H1 (cell line): ENCODE measurements around the gene OR12D2. TPM values are rescaled to one million over a fixed set of nuclear protein-coding genes. Genes with fewer than 3 reads are reported as not detected.

ENCODE experiments used
- CTCF ChIA-PET: fragments of 300-600 bp; sonication (Branson Sonifier 250); formaldehyde crosslinking; loops from one replicate; lab custom pipeline; 2021; ENCODE audit not compliant: partially characterized antibody; lab: Charles Lee
- POLR2A ChIA-PET: fragments of 300-600 bp; sonication (Branson Sonifier 250); formaldehyde crosslinking; loops from one replicate; lab custom pipeline; 2021; ENCODE audit warnings: inconsistent platforms; ENCODE audit not compliant: partially characterized antibody; lab: Charles Lee
- DNase-seq, 2 experiments: peaks; one replicate each; pipeline versions ENCODE4 v3.0.0 to v3.0.0-alpha.2; 2010 to 2022; ENCODE audit warnings: low spot score in 2 of 2, low read depth in 1 of 2, mixed read lengths in 1 of 2
- FAIRE-seq: peaks from 2 replicates; lab custom pipeline; 2011; peaks lifted over from hg19 to GRCh38; lab: Jason Lieb, UNC
- H2AFZ ChIP-seq: 2 replicates; pipeline ENCODE4 v1.8.1; 2012; ENCODE audit warnings: low read length, inconsistent platforms
- H2AK5ac ChIP-seq: 2 replicates; pipeline ENCODE4 v1.6.1; 2013; ENCODE audit warnings: low read depth, low read length
- H2BK120ac ChIP-seq: replicated peaks from 2 replicates; pipeline ENCODE3; 2013; ENCODE audit warnings: low read depth, low read length, inconsistent platforms
- H2BK12ac ChIP-seq: 2 replicates; pipeline ENCODE4 v1.6.1; 2013; ENCODE audit warnings: low read depth, low read length
- H2BK15ac ChIP-seq: 2 replicates; pipeline ENCODE4 v1.6.1; 2013; ENCODE audit warnings: low read length
- H2BK20ac ChIP-seq: 2 replicates; pipeline ENCODE4 v1.6.1; 2013; ENCODE audit warnings: low read length
- H2BK5ac ChIP-seq: 2 replicates; pipeline ENCODE4 v1.6.1; 2013; ENCODE audit warnings: low read depth, low read length
- H3K14ac ChIP-seq: 2 replicates; pipeline ENCODE4 v1.6.1; 2013; ENCODE audit warnings: inconsistent platforms; ENCODE audit not compliant: insufficient read length
- H3K18ac ChIP-seq: 2 replicates; pipeline ENCODE4 v1.6.1; 2013; ENCODE audit warnings: low read length; ENCODE audit errors: extremely low read depth
- H3K23ac ChIP-seq: 2 replicates; pipeline ENCODE4 v1.6.1; 2013; ENCODE audit warnings: inconsistent platforms; ENCODE audit not compliant: insufficient read length
- H3K23me2 ChIP-seq: 2 replicates; pipeline ENCODE4 v1.6.1; 2013; ENCODE audit warnings: low read depth, low read length
- H3K27ac ChIP-seq: 2 replicates; pipeline ENCODE4 v1.6.1; 2011; ENCODE audit warnings: low read depth, low read length, inconsistent platforms
- H3K27me3 ChIP-seq, 4 experiments: replicated peaks in 1 of 4; 1 replicate in 1 of 4; 2 replicates in 3 of 4; pipeline versions ENCODE4 v1.6.1 to v1.8.1; 2011 to 2013; ENCODE audit warnings: low read length in 3 of 4, mild to moderate bottlenecking in 3 of 4, inconsistent platforms in 2 of 4, mixed read lengths in 2 of 4, moderate library complexity in 1 of 4; ENCODE audit not compliant: control insufficient read depth in 3 of 4, insufficient read depth in 3 of 4; ENCODE audit errors: extremely low read depth in 1 of 4
- H3K36me3 ChIP-seq, 4 experiments: 2 replicates each; pipeline versions ENCODE4 v1.6.1 to v1.8.1; 2011 to 2013; ENCODE audit warnings: mild to moderate bottlenecking in 4 of 4, low read length in 3 of 4, moderate library complexity in 2 of 4, control low read depth in 1 of 4, inconsistent platforms in 1 of 4; ENCODE audit not compliant: insufficient read depth in 4 of 4, control insufficient read depth in 2 of 4
- H3K4ac ChIP-seq: replicated peaks from 2 replicates; pipeline ENCODE3; 2013; ENCODE audit warnings: low read length, low read depth, mixed read lengths, inconsistent platforms; ENCODE audit not compliant: insufficient read length
- H3K4me1 ChIP-seq, 4 experiments: replicated peaks in 1 of 4; 1 replicate in 1 of 4; 2 replicates in 3 of 4; pipeline versions ENCODE4 v1.6.1 to v1.8.1; 2011 to 2013; ENCODE audit warnings: low read length in 3 of 4, inconsistent platforms in 2 of 4, mixed read lengths in 1 of 4; ENCODE audit not compliant: insufficient read depth in 4 of 4, control insufficient read depth in 3 of 4
- H3K4me2 ChIP-seq, 2 experiments: 2 replicates each; pipeline versions ENCODE4 v1.6.1 to v1.8.1; 2011 to 2013; ENCODE audit warnings: low read depth in 2 of 2, low read length in 2 of 2, control low read depth in 1 of 2, inconsistent platforms in 1 of 2, mild to moderate bottlenecking in 1 of 2; ENCODE audit not compliant: insufficient read depth in 1 of 2
- H3K4me3 ChIP-seq, 4 experiments: fragments of 200-600, 300-600 bp in 1 of 4; sonication (generic), shearing (Covaris generic), sonication (Bioruptor Twin) in 1 of 4; 2 replicates each; pipeline versions ENCODE4 v1.5.1 to v1.8.1; 2011 to 2016; ENCODE audit warnings: low read length in 4 of 4, low read depth in 3 of 4, control low read depth in 2 of 4, inconsistent platforms in 2 of 4, mild to moderate bottlenecking in 2 of 4, mixed read lengths in 1 of 4, moderate library complexity in 1 of 4; ENCODE audit not compliant: insufficient read depth in 2 of 4; ENCODE audit errors: extremely low read depth in 1 of 4
- H3K56ac ChIP-seq: replicated peaks from 2 replicates; pipeline ENCODE3; 2013; ENCODE audit warnings: low read depth, mild to moderate bottlenecking, mixed read lengths, low read length, inconsistent platforms; ENCODE audit not compliant: insufficient read length
- H3K79me1 ChIP-seq: 2 replicates; pipeline ENCODE4 v1.6.1; 2013; ENCODE audit warnings: low read depth, low read length, control low read depth
- H3K79me2 ChIP-seq, 2 experiments: 2 replicates each; pipeline versions ENCODE4 v1.6.1 to v1.8.1; 2012 to 2013; ENCODE audit warnings: low read length in 2 of 2, mild to moderate bottlenecking in 2 of 2, inconsistent platforms in 1 of 2; ENCODE audit not compliant: insufficient read depth in 2 of 2, control insufficient read depth in 1 of 2
- H3K9ac ChIP-seq, 4 experiments: replicated peaks in 1 of 4; 1 replicate in 1 of 4; 2 replicates in 3 of 4; pipeline versions ENCODE4 v1.6.1 to v1.8.1; 2011 to 2013; ENCODE audit warnings: low read depth in 3 of 4, low read length in 3 of 4, control low read depth in 2 of 4, mild to moderate bottlenecking in 2 of 4, moderate library complexity in 2 of 4, inconsistent platforms in 1 of 4; ENCODE audit errors: extremely low read depth in 1 of 4
- H3K9me3 ChIP-seq, 2 experiments: 2 replicates each; pipeline versions ENCODE4 v1.6.1 to v1.8.1; 2012 to 2013; ENCODE audit warnings: mild to moderate bottlenecking in 2 of 2, moderate library complexity in 2 of 2, control low read depth in 1 of 2, inconsistent platforms in 1 of 2, low read depth in 1 of 2, low read length in 1 of 2, mixed read lengths in 1 of 2; ENCODE audit not compliant: insufficient read depth in 2 of 2
- H4K20me1 ChIP-seq, 2 experiments: replicated peaks in 1 of 2; 2 replicates each; pipeline versions ENCODE3 to v1.8.1; 2011 to 2013; ENCODE audit warnings: inconsistent platforms in 2 of 2, low read length in 2 of 2, mild to moderate bottlenecking in 1 of 2; ENCODE audit not compliant: insufficient read depth in 2 of 2, control insufficient read depth in 1 of 2
- H4K5ac ChIP-seq: 2 replicates; pipeline ENCODE4 v1.6.1; 2013; ENCODE audit warnings: low read length, low read depth, mixed read lengths, inconsistent platforms; ENCODE audit not compliant: insufficient read length
- H4K8ac ChIP-seq: 2 replicates; pipeline ENCODE4 v1.8.0; 2013; ENCODE audit warnings: mild to moderate bottlenecking, moderate library complexity, low read length, inconsistent platforms; ENCODE audit not compliant: insufficient read depth; ENCODE audit errors: extremely low read depth
- H4K91ac ChIP-seq: replicated peaks from 2 replicates; pipeline ENCODE3; 2013; ENCODE audit warnings: low read length, mixed read lengths, inconsistent platforms; ENCODE audit not compliant: insufficient read length
- ATF3 ChIP-seq: IDR thresholded peaks from 2 replicates; pipeline ENCODE4 v1.6.1; 2011; ENCODE audit warnings: low read depth, mild to moderate bottlenecking, low read length; ENCODE audit not compliant: insufficient read depth
- BACH1 ChIP-seq: IDR thresholded peaks from 2 replicates; pipeline ENCODE4 v1.6.1; 2012; ENCODE audit warnings: low read length, improper control_type of control experiment
- BCL11A ChIP-seq, 2 experiments: IDR thresholded peaks; one replicate each; pipeline ENCODE4 v1.6.1; 2011; ENCODE audit warnings: low read depth in 2 of 2, low read length in 2 of 2, mild to moderate bottlenecking in 2 of 2
- CHD1 ChIP-seq: IDR thresholded peaks from 2 replicates; pipeline ENCODE4 v1.6.1; 2012; ENCODE audit warnings: low read depth, low read length, improper control_type of control experiment
- CTBP2 ChIP-seq: IDR thresholded peaks from 2 replicates; pipeline ENCODE4 v1.7.0; 2011; ENCODE audit warnings: borderline replicate concordance, mild to moderate bottlenecking, moderate library complexity, mixed read lengths, low read length; ENCODE audit not compliant: insufficient read depth, insufficient read length
- EZH2 ChIP-seq: fragments of 200-600 bp; sonication (generic); IDR thresholded peaks from 2 replicates; pipeline ENCODE4 v1.7.1; 2012; ENCODE audit warnings: low read depth, mild to moderate bottlenecking, moderate library complexity, low read length, inconsistent platforms; ENCODE audit not compliant: severe bottlenecking
- HDAC6 ChIP-seq: IDR thresholded peaks from one replicate; pipeline ENCODE4 v1.7.1; 2012; ENCODE audit warnings: low read depth, mild to moderate bottlenecking, inconsistent platforms, low read length, moderate library complexity
- POLR2A ChIP-seq, 2 experiments: IDR thresholded peaks; 1 replicate in 1 of 2; 2 replicates in 1 of 2; pipeline ENCODE4 v1.6.1; 2011; ENCODE audit warnings: low read depth in 2 of 2, low read length in 2 of 2, mild to moderate bottlenecking in 2 of 2; ENCODE audit errors: control extremely low read depth in 1 of 2
- POU5F1 ChIP-seq: IDR thresholded peaks from 2 replicates; pipeline ENCODE4 v1.6.1; 2011; ENCODE audit warnings: low read depth, mild to moderate bottlenecking, low read length, moderate library complexity
- RNF2 ChIP-seq: fragments of 200-900, 300-1000 bp; sonication (generic); IDR thresholded peaks from 2 replicates; pipeline ENCODE4 v1.7.1; 2016; ENCODE audit warnings: borderline replicate concordance, low read depth, mild to moderate bottlenecking, antibody characterized with exemption, low read length; ENCODE audit not compliant: poor library complexity, severe bottlenecking; ENCODE audit errors: missing control alignments
- SP1 ChIP-seq: IDR thresholded peaks from 2 replicates; pipeline ENCODE4 v1.6.1; 2011; ENCODE audit warnings: low read depth, low read length
- SUZ12 ChIP-seq: fragments of 200-600 bp; sonication (generic); IDR thresholded peaks from 2 replicates; pipeline ENCODE4 v1.6.1; 2012; ENCODE audit warnings: mild to moderate bottlenecking, inconsistent platforms, low read length, moderate library complexity, mixed read lengths
- TAF1 ChIP-seq: IDR thresholded peaks from 2 replicates; pipeline ENCODE4 v1.6.1; 2011; ENCODE audit warnings: mild to moderate bottlenecking, low read depth, low read length
- TAF7 ChIP-seq: optimal IDR thresholded peaks from 2 replicates; pipeline ENCODE3; 2011; ENCODE audit warnings: low read depth, mild to moderate bottlenecking, inconsistent platforms, low read length, moderate library complexity, borderline replicate concordance
- WGBS, 2 experiments: shearing (Covaris generic) in 1 of 2; methylation state at CpG; one replicate each; pipeline versions ENCODE4 v1.1.6 to v1.1.7; 2013 to 2015; ENCODE audit warnings: low lambda C conversion rate in 2 of 2, mixed read lengths in 2 of 2, inconsistent platforms in 1 of 2, low coverage in 1 of 2, missing lambda C conversion rate in 1 of 2; ENCODE audit not compliant: insufficient replicate concordance in 2 of 2, insufficient coverage in 1 of 2, insufficient read length in 1 of 2; ENCODE audit errors: extremely low coverage in 1 of 2, missing lambda C conversion rate in 1 of 2; 5-methylcytosine and 5-hydroxymethylcytosine counted together
- polyA plus RNA-seq, 7 experiments: library from polyadenylated mRNA; depleted of rRNA in 3 of 7; stranded (reverse) in 5 of 7; unstranded in 2 of 7; fragments of >200 nt in 5 of 7; fragments of 200-250 nt in 2 of 7; gene quantifications; 1 replicate in 5 of 7; 2 replicates in 1 of 7; 4 replicates in 1 of 7; pipeline versions ENCODE4 v1.2.1 to v1.2.3, GENCODE V29; 2011 to 2013; ENCODE audit warnings: missing spikeins in 2 of 7, mixed read lengths in 2 of 7
- total RNA-seq: library from RNA; stranded (reverse); fragmentation: NEBNext Ultra II Directional; extraction: Animal tissue kit (Norgen Biotek cat#: 25700); gene quantifications from 2 replicates; pipeline ENCODE4 v1.2.1, GENCODE V29; 2021

OR12D2 gene
- total and polyA plus RNA-seq, 2 of the 8 experiments (the other 6 are each of a cell fraction or from before 2014, with no cell fraction given) = not detected

GRCh38 chr6:29425075-29425474 is 29.6 kb downstream of the OR12D2 start:
- DNase-seq (no peak), FAIRE-seq (no peak)
- ChIA-PET CTCF (interaction anchor here (0.9 to 2.5 kb wide), 3 partner anchors 43 to 164 kb away, joined by 3 to 13 read pairs (median 4); no protein-coding TSS in a partner anchor), POLR2A (interaction anchor here (1.2 kb wide), 1 partner anchor 20 kb away, joined by 3 read pairs; no protein-coding TSS in a partner anchor)
- Histone ChIP-seq H2BK12ac (no peak overlapping the region), H3K9ac (no peak overlapping the region), H3K79me1 (no peaks in the 10 kb centered on the region), H3K14ac (no peak overlapping the region), H2BK120ac (no peak overlapping the region), H3K4me2 (no peak overlapping the region), H3K79me2 (no peaks in the 10 kb centered on the region), H2AFZ (no peak overlapping the region), H3K4ac (no peak overlapping the region), H4K5ac (no peak overlapping the region), H3K23me2 (no peaks in the 10 kb centered on the region), H3K9me3 (0 out of 4 replicates have a peak, but pooled peaks cover 0 to 3% of the 10 kb centered on the region in 2 experiments), H2BK20ac (no peak overlapping the region), H4K20me1 (no peaks in the 10 kb centered on the region), H2AK5ac (no peak overlapping the region), H3K27ac (no peak overlapping the region), H3K18ac (no peak overlapping the region), H3K4me3 (no peak overlapping the region), H3K27me3 (no peaks in the 10 kb centered on the region), H2BK5ac (no peak overlapping the region), H3K36me3 (no peaks in the 10 kb centered on the region), H4K91ac (no peak overlapping the region), H4K8ac (no peak overlapping the region), H3K4me1 (no peaks in the 10 kb centered on the region), H2BK15ac (no peak overlapping the region), H3K23ac (no peak overlapping the region), H3K56ac (no peak overlapping the region)
- WGBS, 2 experiments = 74% methylated on average over 1 of the region's 1 CpG; no CpG with 5 or more reads in 1 of the 2 experiments
- TF ChIP-seq ATF3 = no peak
- TF ChIP-seq POU5F1 = no peak
- TF ChIP-seq POLR2A (IDR thresholded peaks at IDR 0.05; ENCODE audit: control extremely low read depth in 1 of 2, low read depth in 2 of 2, low read length in 2 of 2) = no peak
- no peak for TF ChIP-seq RNF2
- no peak for TF ChIP-seq BCL11A (IDR thresholded peaks at IDR 0.05; ENCODE audit: low read depth in 2 of 2, low read length in 2 of 2)
- no peak for TF ChIP-seq EZH2
- no peak for TF ChIP-seq TAF1
- TF ChIP-seq SUZ12 = no peak
- TF ChIP-seq CHD1 = no peak
- no peak for TF ChIP-seq BACH1
- no peak for TF ChIP-seq SP1
- TF ChIP-seq CTBP2 = no peak
- no peak for TF ChIP-seq TAF7
- TF ChIP-seq HDAC6 = no peak
